HCT116 (cell line): ENCODE data around the gene LRFN3. TPM values are rescaled to one million over a fixed set of nuclear protein-coding genes. Genes with fewer than 3 reads are reported as not detected.
"Not testable (repeated sequence)": the region's sequence is repeated elsewhere in the genome, so short reads cannot be mapped to it uniquely, and the experiment has no call there.

Experiments used
- ATAC-seq: fragments of 200-7000 bp; cut with Tn5 transposase; 2 replicates; pipeline ENCODE4 v1.9.1; 2020; ENCODE audit warnings: mild to moderate bottlenecking, moderate library complexity
- BruUV-seq: library from RNA; stranded (reverse); fragments of 400-500 nt; replicated peaks from 2 replicates; lab custom pipeline; 2021; lab: Mats Ljungman, UMichigan
- CTCF ChIA-PET: fragments of 300-600 bp; sonication (Branson Sonifier 250); formaldehyde crosslinking; loops from one replicate; lab custom pipeline; 2021; ENCODE audit warnings: antibody characterized with exemption; lab: Charles Lee
- POLR2A ChIA-PET: fragments of 300-600, 350-600 bp; sonication (Branson Sonifier 250); formaldehyde crosslinking; loops from one replicate; lab custom pipeline; 2021; ENCODE audit warnings: antibody characterized with exemption; lab: Charles Lee
- RAD21 ChIA-PET, 2 experiments: fragments of 300-600 bp; sonication (Branson Sonifier 250); formaldehyde crosslinking; loops; one replicate each; lab custom pipeline; 2023; ENCODE audit warnings: low total read pairs in 2 of 2; ENCODE audit not compliant: uncharacterized antibody in 2 of 2, unreplicated experiment in 2 of 2, low non-redundant PET in 1 of 2; lab: Charles Lee
- DNase-seq: peaks from one replicate; pipeline ENCODE4 v3.0.0-alpha.2; 2010; ENCODE audit warnings: low read depth, low spot score
- H2AFZ ChIP-seq: fragments of 200-600 bp; shearing (Covaris generic), sonication (generic); 2 replicates; pipeline ENCODE4 v1.6.1; 2017; ENCODE audit warnings: low read depth, mixed run types, mixed read lengths, antibody characterized with exemption, low read length; ENCODE audit not compliant: poor library complexity, severe bottlenecking
- H3K27ac ChIP-seq: 2 replicates; pipeline ENCODE4 v1.5.1; 2012; ENCODE audit warnings: low read depth, low read length
- H3K27me3 ChIP-seq: fragments of 200-600 bp; sonication (generic); 2 replicates; pipeline ENCODE4 v1.6.1; 2016; ENCODE audit warnings: mixed run types, low read length, mixed read lengths; ENCODE audit not compliant: insufficient read depth
- H3K36me3 ChIP-seq, 2 experiments: fragments of 200-500 bp in 1 of 2; fragments of 200-600 bp in 1 of 2; sonication (Bioruptor generic) in 1 of 2; sonication (generic) in 1 of 2; 2 replicates each; pipeline versions ENCODE4 v1.5.1 to v1.6.1; 2014 to 2016; ENCODE audit warnings: low read length in 2 of 2, inconsistent platforms in 1 of 2, mixed read lengths in 1 of 2, mixed run types in 1 of 2; ENCODE audit not compliant: insufficient read depth in 2 of 2, control insufficient read depth in 1 of 2
- H3K4me1 ChIP-seq, 2 experiments: fragments of 200-600 bp in 1 of 2; sonication (generic) in 1 of 2; 2 replicates each; pipeline versions ENCODE4 v1.5.1 to v1.6.1; 2012 to 2017; ENCODE audit warnings: low read length in 2 of 2, inconsistent platforms in 1 of 2, mild to moderate bottlenecking in 1 of 2, mixed read lengths in 1 of 2, mixed run types in 1 of 2, moderate library complexity in 1 of 2; ENCODE audit not compliant: insufficient read depth in 2 of 2, control insufficient read depth in 1 of 2
- H3K4me2 ChIP-seq: fragments of 200-600 bp; sonication (generic); 2 replicates; pipeline ENCODE4 v1.6.1; 2017; ENCODE audit warnings: mixed run types, low read length, mixed read lengths
- H3K4me3 ChIP-seq, 2 experiments: fragments of 200-600 bp in 1 of 2; sonication (generic) in 1 of 2; replicated peaks in 1 of 2; 2 replicates each; pipeline ENCODE4 v1.5.1; 2011 to 2016; ENCODE audit warnings: low read length in 2 of 2, control low read depth in 1 of 2, low read depth in 1 of 2, mild to moderate bottlenecking in 1 of 2, mixed read lengths in 1 of 2, mixed run types in 1 of 2
- H3K79me2 ChIP-seq: fragments of 200-600 bp; sonication (generic); 2 replicates; pipeline ENCODE4 v1.6.1; 2017; ENCODE audit warnings: mild to moderate bottlenecking, mixed run types, low read length, moderate library complexity, mixed read lengths; ENCODE audit not compliant: insufficient read depth
- H3K9ac ChIP-seq: fragments of 200-600 bp; sonication (generic); 2 replicates; pipeline ENCODE4 v1.6.1; 2016; ENCODE audit warnings: low read length, mixed read lengths
- H3K9me2 ChIP-seq: fragments of 200-600 bp; sonication (generic), shearing (Covaris generic); 2 replicates; pipeline ENCODE4 v1.6.1; 2017; ENCODE audit warnings: mixed run types, mild to moderate bottlenecking, moderate library complexity; ENCODE audit not compliant: insufficient read depth
- H3K9me3 ChIP-seq, 2 experiments: fragments of 200-500 bp in 1 of 2; fragments of 200-600 bp in 1 of 2; sonication (Bioruptor generic) in 1 of 2; sonication (generic) in 1 of 2; 2 replicates each; pipeline ENCODE4 v1.6.1; 2014 to 2017; ENCODE audit warnings: low read length in 2 of 2, mixed read lengths in 2 of 2, inconsistent platforms in 1 of 2, low read depth in 1 of 2, mild to moderate bottlenecking in 1 of 2, mixed run types in 1 of 2, moderate library complexity in 1 of 2; ENCODE audit not compliant: control insufficient read depth in 1 of 2, insufficient read depth in 1 of 2
- H4K20me1 ChIP-seq: fragments of 200-600 bp; sonication (generic), shearing (Covaris generic); 2 replicates; pipeline ENCODE4 v1.6.1; 2017; ENCODE audit warnings: mixed run types, mild to moderate bottlenecking, moderate library complexity; ENCODE audit not compliant: insufficient read depth
- CBX3 ChIP-seq: IDR thresholded peaks from 2 replicates; pipeline ENCODE4 v1.6.1; 2012; ENCODE audit warnings: low read depth
- CEBPB ChIP-seq: IDR thresholded peaks from 2 replicates; pipeline ENCODE4 v1.6.1; 2012; ENCODE audit warnings: low read depth
- CTCF ChIP-seq, 3 experiments: fragments of 200-600 bp in 1 of 3; sonication (generic) in 1 of 3; IDR thresholded peaks in 2 of 3; conservative IDR thresholded peaks in 1 of 3; 2 replicates each; pipeline ENCODE4 v1.5.1; 2012 to 2017; ENCODE audit warnings: low read depth in 2 of 3, low read length in 2 of 3, antibody characterized with exemption in 1 of 3, borderline replicate concordance in 1 of 3, control low read depth in 1 of 3, mild to moderate bottlenecking in 1 of 3, mixed read lengths in 1 of 3, mixed run types in 1 of 3, moderate library complexity in 1 of 3; ENCODE audit not compliant: insufficient read depth in 1 of 3
- EZH2phosphoT487 ChIP-seq: fragments of 200-600 bp; IDR thresholded peaks from 2 replicates; pipeline ENCODE4 v1.6.1; 2018; ENCODE audit warnings: antibody characterized with exemption, borderline replicate concordance
- JUND ChIP-seq: IDR thresholded peaks from 2 replicates; pipeline ENCODE4 v1.6.1; 2012
- MAX ChIP-seq: IDR thresholded peaks from 2 replicates; pipeline ENCODE4 v1.6.1; 2012
- POLR2A ChIP-seq: IDR thresholded peaks from 2 replicates; pipeline ENCODE4 v1.7.0; 2011; ENCODE audit warnings: borderline replicate concordance; ENCODE audit not compliant: insufficient read depth, insufficient read length; ENCODE audit errors: extremely low read depth
- ZBTB33 ChIP-seq: IDR thresholded peaks from 2 replicates; pipeline ENCODE4 v1.6.1; 2011; ENCODE audit warnings: mild to moderate bottlenecking, low read length, moderate library complexity; ENCODE audit not compliant: insufficient replicate concordance; ENCODE audit errors: extremely low read depth
- intact Hi-C: fragments of 100-400 bp; cut with micrococcal nuclease; formaldehyde crosslinking; loops from 2 replicates; pipeline ENCODE4 v1.10.0; 2022
- total RNA-seq: library from RNA; stranded (reverse); gene quantifications from one replicate; pipeline ENCODE4 v1.2.1, GENCODE V29; 2021; ENCODE audit not compliant: unreplicated experiment

The LRFN3 gene
- total RNA-seq, 1 experiment from 2014 or later = 18.8 TPM

- DNase-seq = no peak
- Histone ChIP-seq H3K9ac (no peak overlapping the region), H3K9me3 (no peaks in the 10 kb centered on the region)
- POLR2A ChIA-PET = no interaction called here
- no peak for TF ChIP-seq ZBTB33
- TF ChIP-seq EZH2phosphoT487 = no peak
- no peak for TF ChIP-seq CBX3
- no peak for TF ChIP-seq POLR2A
- no peak for TF ChIP-seq JUND
- no peak for TF ChIP-seq CEBPB
- TF ChIP-seq CTCF (IDR thresholded peaks at IDR 0.05 in 2 of 3, conservative IDR thresholded peaks at IDR 0.05 in 1 of 3; ENCODE audit: borderline replicate concordance in 1 of 3, insufficient read depth in 1 of 3, low read depth in 2 of 3, low read length in 2 of 3) = no peak
- no peak for TF ChIP-seq MAX
- TF ChIP-seq, all 23 proteins: peak for 0
- Histone ChIP-seq H3K9me2 (no peaks in the 10 kb centered on the region), H3K4me2 (no peak overlapping the region), H3K79me2 (no peaks in the 10 kb centered on the region), H3K27me3 (no peaks in the 10 kb centered on the region), H4K20me1 (no peaks in the 10 kb centered on the region), H3K36me3 (no peaks in the 10 kb centered on the region), H3K4me1 (peaks cover 9 to 11% of the 10 kb centered on the region in 2 experiments; a peak in 3 of 4 replicates), H3K27ac (no peak overlapping the region), H3K4me3 (no peak overlapping the region), H2AFZ (no peak overlapping the region)
- no peak for ATAC-seq
- ChIA-PET CTCF (interaction anchor here (1.1 kb wide), 1 partner anchor 24 kb away, joined by 3 read pairs; no protein-coding TSS in a partner anchor), RAD21 (no interaction called here)
- no TSS peak for BruUV-seq
- intact Hi-C loops = no loop called here
Observed at GRCh38 chr19:35955881-35956634, 19.9 kb downstream of the LRFN3 start.

- H3K27me3 ChIP-seq, H3K27ac ChIP-seq, H3K36me3 ChIP-seq, H2AFZ ChIP-seq, H3K4me2 ChIP-seq, H3K9ac ChIP-seq, CTCF ChIA-PET, H3K79me2 ChIP-seq, H4K20me1 ChIP-seq, POLR2A ChIA-PET, H3K9me3 ChIP-seq, intact Hi-C loops, RAD21 ChIA-PET, H3K4me3 ChIP-seq, BruUV-seq, ATAC-seq, DNase-seq, H3K9me2 ChIP-seq: not testable (repeated sequence)
- H3K4me1 ChIP-seq = peaks cover 9 to 11% of the 10 kb centered on the region in 2 experiments; a peak in 3 of 4 replicates
Observed at GRCh38 chr19:35957411-35957810, 21.2 kb downstream of the LRFN3 start.
